ENCODE results near the gene HIP1R.

The HIP1R gene

DNA sequence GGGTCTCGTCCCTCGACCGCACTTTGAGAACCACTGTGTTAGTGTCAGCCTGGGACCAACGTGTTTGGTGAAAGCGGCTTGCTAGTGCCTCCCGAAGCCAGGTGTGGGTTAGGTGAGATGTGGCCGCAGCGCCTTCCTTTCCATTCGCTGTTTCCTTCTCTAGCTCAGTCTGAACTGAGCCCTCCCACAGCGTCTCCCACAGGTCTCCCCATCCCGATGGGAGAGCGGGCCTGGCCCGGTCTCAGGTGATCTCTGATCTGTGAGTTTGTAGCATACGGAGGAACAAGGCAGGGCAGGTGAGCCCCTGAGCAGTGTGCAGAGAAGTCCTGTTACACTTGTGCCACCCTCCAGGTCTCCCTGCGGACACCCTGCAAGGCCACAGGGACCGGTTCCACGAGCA, 19.3 kb downstream of the HIP1R start:
- peaks cover 4% of the 10 kb centered on the region; the same call in 1 of the 2 replicates for H3K4me1 ChIP-seq
- TF ChIP-seq, protein P1, sequence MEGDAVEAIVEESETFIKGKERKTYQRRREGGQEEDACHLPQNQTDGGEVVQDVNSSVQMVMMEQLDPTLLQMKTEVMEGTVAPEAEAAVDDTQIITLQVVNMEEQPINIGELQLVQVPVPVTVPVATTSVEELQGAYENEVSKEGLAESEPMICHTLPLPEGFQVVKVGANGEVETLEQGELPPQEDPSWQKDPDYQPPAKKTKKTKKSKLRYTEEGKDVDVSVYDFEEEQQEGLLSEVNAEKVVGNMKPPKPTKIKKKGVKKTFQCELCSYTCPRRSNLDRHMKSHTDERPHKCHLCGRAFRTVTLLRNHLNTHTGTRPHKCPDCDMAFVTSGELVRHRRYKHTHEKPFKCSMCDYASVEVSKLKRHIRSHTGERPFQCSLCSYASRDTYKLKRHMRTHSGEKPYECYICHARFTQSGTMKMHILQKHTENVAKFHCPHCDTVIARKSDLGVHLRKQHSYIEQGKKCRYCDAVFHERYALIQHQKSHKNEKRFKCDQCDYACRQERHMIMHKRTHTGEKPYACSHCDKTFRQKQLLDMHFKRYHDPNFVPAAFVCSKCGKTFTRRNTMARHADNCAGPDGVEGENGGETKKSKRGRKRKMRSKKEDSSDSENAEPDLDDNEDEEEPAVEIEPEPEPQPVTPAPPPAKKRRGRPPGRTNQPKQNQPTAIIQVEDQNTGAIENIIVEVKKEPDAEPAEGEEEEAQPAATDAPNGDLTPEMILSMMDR (IDR thresholded peaks at IDR 0.05; ENCODE audit: low read depth, low read length): no peak
- H3K36me3 ChIP-seq: no peaks in the 10 kb centered on the region

GRCh38 chr12:122855071-122855829, 20.0 kb downstream of the HIP1R start:
- no peak for DNase-seq
- Histone ChIP-seq H3K9me3 (no peaks in the 10 kb centered on the region), H3K27me3 (no peaks in the 10 kb centered on the region), H3K4me3 (ENCODE audit: low read depth, low read length) (no peak overlapping the region), H3K4me1 (peaks cover 4% of the 10 kb centered on the region; the same call in 1 of the 2 replicates), H3K36me3 (no peaks in the 10 kb centered on the region)
- TF ChIP-seq, protein P1 (IDR thresholded peaks at IDR 0.05; ENCODE audit: low read depth, low read length): no peak

More for the DNA sequence above, 19.3 kb downstream of the HIP1R start:
- Histone ChIP-seq H3K27me3 (no peaks in the 10 kb centered on the region), H3K9me3 (no peaks in the 10 kb centered on the region), H3K4me3 (ENCODE audit: low read depth, low read length) (no peak overlapping the region)
- no peak for DNase-seq

DNA sequence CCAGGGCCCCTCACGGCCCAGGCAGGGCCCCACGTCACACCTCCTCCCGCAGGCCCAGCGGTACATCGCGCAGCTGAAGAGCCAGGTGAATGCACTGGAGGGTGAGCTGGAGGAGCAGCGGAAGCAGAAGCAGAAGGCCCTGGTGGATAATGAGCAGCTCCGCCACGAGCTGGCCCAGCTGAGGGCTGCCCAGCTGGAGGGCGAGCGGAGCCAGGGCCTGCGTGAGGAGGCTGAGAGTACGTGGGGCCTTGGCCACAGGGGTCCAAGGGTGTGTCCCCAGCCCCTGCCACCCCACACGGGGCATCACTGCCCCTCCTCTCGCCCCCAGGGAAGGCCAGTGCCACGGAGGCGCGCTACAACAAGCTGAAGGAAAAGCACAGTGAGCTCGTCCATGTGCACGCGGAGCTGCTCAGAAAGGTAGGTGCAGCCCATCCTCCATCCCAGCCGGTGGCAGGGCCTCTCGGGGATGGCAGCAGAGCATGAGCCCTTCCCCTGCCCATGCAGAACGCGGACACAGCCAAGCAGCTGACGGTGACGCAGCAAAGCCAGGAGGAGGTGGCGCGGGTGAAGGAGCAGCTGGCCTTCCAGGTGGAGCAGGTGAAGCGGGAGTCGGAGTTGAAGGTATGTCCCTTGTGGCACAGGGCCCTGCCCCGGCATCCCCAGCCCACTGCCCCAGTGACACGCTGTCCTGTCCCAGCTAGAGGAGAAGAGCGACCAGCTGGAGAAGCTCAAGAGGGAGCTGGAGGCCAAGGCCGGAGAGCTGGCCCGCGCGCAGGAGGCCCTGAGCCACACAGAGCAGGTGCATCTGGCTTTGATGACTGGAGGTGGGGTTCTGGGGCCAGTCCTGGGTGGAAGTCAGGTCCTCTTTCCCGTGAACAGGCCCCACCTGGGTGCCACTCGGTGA, 20.9 kb downstream of the HIP1R start:
- H3K36me3 ChIP-seq: no peaks in the 10 kb centered on the region
- no peak for DNase-seq

DNA sequence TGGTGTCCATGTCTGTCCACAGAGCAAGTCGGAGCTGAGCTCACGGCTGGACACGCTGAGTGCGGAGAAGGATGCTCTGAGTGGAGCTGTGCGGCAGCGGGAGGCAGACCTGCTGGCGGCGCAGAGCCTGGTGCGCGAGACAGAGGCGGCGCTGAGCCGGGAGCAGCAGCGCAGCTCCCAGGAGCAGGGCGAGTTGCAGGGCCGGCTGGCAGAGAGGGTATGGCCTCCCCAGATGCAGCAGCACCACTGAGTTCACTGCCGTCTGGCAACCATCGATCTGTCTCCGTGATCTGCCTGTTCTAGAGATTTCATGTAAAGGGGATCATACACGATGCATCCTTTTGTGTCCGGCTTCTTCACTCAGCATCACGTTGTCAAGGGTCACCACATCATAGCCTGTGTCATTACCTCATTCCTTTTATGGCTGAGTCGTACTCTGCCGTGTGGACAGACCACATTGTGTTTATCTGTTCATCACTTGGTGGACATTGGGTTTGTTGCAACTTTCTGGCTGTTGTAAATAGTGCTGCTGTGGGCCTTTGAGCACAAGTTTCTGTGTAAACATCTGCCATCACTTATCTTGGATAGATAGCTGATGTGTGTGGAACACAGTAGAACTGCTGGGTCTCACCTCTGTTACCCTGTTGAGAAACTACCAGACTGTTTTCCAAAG, 21.9 kb downstream of the HIP1R start:
- H3K36me3 ChIP-seq: no peaks in the 10 kb centered on the region
- TF ChIP-seq, protein P1 (IDR thresholded peaks at IDR 0.05; ENCODE audit: low read depth, low read length): no peak
- peak; percentile 73 for DNase-seq
- peaks cover 4% of the 10 kb centered on the region; the same call in 1 of the 2 replicates for H3K4me1 ChIP-seq
- H3K4me3 ChIP-seq (ENCODE audit: low read depth, low read length): peak overlapping the region; percentile 11; the same call in 1 of the 2 replicates
- no peaks in the 10 kb centered on the region for H3K9me3 ChIP-seq
- no peaks in the 10 kb centered on the region for H3K27me3 ChIP-seq

More for the DNA sequence above, 20.9 kb downstream of the HIP1R start:
- Histone ChIP-seq H3K4me1 (peaks cover 4% of the 10 kb centered on the region; the same call in 1 of the 2 replicates), H3K9me3 (no peaks in the 10 kb centered on the region), H3K27me3 (no peaks in the 10 kb centered on the region), H3K4me3 (ENCODE audit: low read depth, low read length) (no peak overlapping the region)
- TF ChIP-seq, protein P1 (IDR thresholded peaks at IDR 0.05; ENCODE audit: low read depth, low read length): no peak

GRCh38 chr12:122858171-122858570, 22.9 kb downstream of the HIP1R start:
- Histone ChIP-seq H3K36me3 (no peaks in the 10 kb centered on the region), H3K9me3 (no peaks in the 10 kb centered on the region), H3K27me3 (no peaks in the 10 kb centered on the region), H3K4me1 (no peaks in the 10 kb centered on the region; the same call in 1 of the 2 replicates), H3K4me3 (ENCODE audit: low read depth, low read length) (no peak overlapping the region)
- TF ChIP-seq, protein P1 (IDR thresholded peaks at IDR 0.05; ENCODE audit: low read depth, low read length): no peak
- DNase-seq: no peak

Data from BE2C (cell line).